GM12878 (cell line): Measurements from ENCODE around the gene SORBS2. TPM values are rescaled to one million over a fixed set of nuclear protein-coding genes. Genes with fewer than 3 reads are reported as not detected.

Experiments
- ATAC-seq: fragments of 200-7000 bp; cut with Tn5 transposase; 3 replicates; pipeline ENCODE4 v1.9.1; 2020; ENCODE audit warnings: mild to moderate bottlenecking, moderate library complexity
- BruUV-seq: library from RNA; stranded (reverse); fragments of 400-500 nt; replicated peaks from 2 replicates; lab custom pipeline; 2021; lab: Mats Ljungman, UMichigan
- CTCF ChIA-PET: fragments of 300-600 bp; sonication (Branson Sonifier 250); formaldehyde crosslinking; extraction: SDS; loops from one replicate; lab custom pipeline; 2021; ENCODE audit warnings: inconsistent platforms; lab: Yijun Ruan, JAX
- POLR2A ChIA-PET: fragments of 350-600 bp; formaldehyde crosslinking; extraction: SDS; loops from one replicate; lab custom pipeline; 2021; ENCODE audit warnings: inconsistent platforms; lab: Charles Lee
- RAD21 ChIA-PET: fragments of 300-600 bp; sonication (Branson Sonifier 250); formaldehyde crosslinking; loops from one replicate; lab custom pipeline; 2023; ENCODE audit warnings: antibody characterized with exemption; ENCODE audit not compliant: unreplicated experiment; lab: Charles Lee
- SMC1A ChIA-PET: fragments of 300-600 bp; sonication (Branson Sonifier 250); formaldehyde crosslinking; loops from one replicate; lab custom pipeline; 2023; ENCODE audit not compliant: unreplicated experiment, uncharacterized antibody; lab: Charles Lee
- DNase-seq: peaks from one replicate; pipeline ENCODE4 v3.0.0-alpha.2; 2011; ENCODE audit warnings: low read depth, low spot score
- FAIRE-seq: peaks from 3 replicates; lab custom pipeline; 2011; peaks lifted over from hg19 to GRCh38; lab: Jason Lieb, UNC
- H2AFZ ChIP-seq: 2 replicates; pipeline ENCODE4 v1.6.0; 2011; ENCODE audit warnings: low read depth, low read length, control low read depth; ENCODE audit not compliant: control insufficient read depth
- H3K27ac ChIP-seq: 2 replicates; pipeline ENCODE4 v1.5.1; 2011; ENCODE audit warnings: control low read depth; ENCODE audit not compliant: control insufficient read depth, insufficient read depth
- H3K27me3 ChIP-seq, 2 experiments: replicated peaks in 1 of 2; 2 replicates each; pipeline versions ENCODE4 v1.6.0 to v1.6.1; 2011; ENCODE audit warnings: low read length in 1 of 2; ENCODE audit not compliant: control insufficient read depth in 2 of 2, insufficient read depth in 2 of 2
- H3K36me3 ChIP-seq, 2 experiments: 2 replicates each; pipeline ENCODE4 v1.5.1; 2011; ENCODE audit warnings: low read length in 1 of 2; ENCODE audit not compliant: control insufficient read depth in 2 of 2, insufficient read depth in 2 of 2
- H3K4me1 ChIP-seq: 2 replicates; pipeline ENCODE4 v1.6.1; 2011; ENCODE audit warnings: mild to moderate bottlenecking, low read length, moderate library complexity, mixed read lengths; ENCODE audit not compliant: control insufficient read depth, insufficient read depth
- H3K4me2 ChIP-seq: 2 replicates; pipeline ENCODE4 v1.6.0; 2011; ENCODE audit warnings: control low read depth; ENCODE audit not compliant: control insufficient read depth, insufficient read depth
- H3K4me3 ChIP-seq: fragments of 200-600 bp; sonication (generic); 2 replicates; pipeline ENCODE4 v1.5.1; 2016
- H3K79me2 ChIP-seq: 2 replicates; pipeline ENCODE4 v1.6.0; 2011; ENCODE audit warnings: low read length; ENCODE audit not compliant: control insufficient read depth, insufficient read depth
- H3K9ac ChIP-seq: 2 replicates; pipeline ENCODE4 v1.8.0; 2011; ENCODE audit warnings: low read length, control low read depth, mixed read lengths; ENCODE audit not compliant: control insufficient read depth, insufficient read depth
- H3K9me3 ChIP-seq: replicated peaks from 3 replicates; pipeline ENCODE4 v1.5.1; 2011; ENCODE audit warnings: mild to moderate bottlenecking, low read length; ENCODE audit not compliant: control insufficient read depth, insufficient read depth
- H4K20me1 ChIP-seq: 2 replicates; pipeline ENCODE4 v1.6.0; 2011; ENCODE audit not compliant: control insufficient read depth, insufficient read depth
- CUX1 ChIP-seq: IDR thresholded peaks from 2 replicates; pipeline ENCODE4 v1.6.1; 2012; ENCODE audit warnings: improper control_type of control experiment, low read depth, low read length; ENCODE audit not compliant: insufficient replicate concordance
- IRF5 ChIP-seq: fragments of 450-650 bp; IDR thresholded peaks from 2 replicates; pipeline ENCODE4 v1.6.1; 2017; ENCODE audit warnings: borderline replicate concordance
- MAX ChIP-seq: IDR thresholded peaks from 2 replicates; pipeline ENCODE4 v1.6.1; 2012; ENCODE audit warnings: low read depth, low read length, improper control_type of control experiment
- RCOR1 ChIP-seq: conservative IDR thresholded peaks from 2 replicates; pipeline ENCODE4 v1.6.1; 2012; ENCODE audit warnings: low read depth, low read length, improper control_type of control experiment
- RUNX3 ChIP-seq: IDR thresholded peaks from 2 replicates; pipeline ENCODE4 v1.6.1; 2012; ENCODE audit warnings: low read length, inconsistent platforms
- WGBS: methylation state at CpG from one replicate; pipeline ENCODE4 v1.1.6; 2016; ENCODE audit warnings: low lambda C conversion rate; ENCODE audit not compliant: insufficient replicate concordance, insufficient coverage; ENCODE audit errors: missing lambda C conversion rate; 5-methylcytosine and 5-hydroxymethylcytosine counted together
- in situ Hi-C: fragments of 300-500 bp; cut with MboI; formaldehyde crosslinking; loops from 9 replicates; pipeline ENCODE4 v1.14.3; 2018; ENCODE audit warnings: mixed read lengths
- intact Hi-C: fragments of 100-400 bp; cut with micrococcal nuclease; formaldehyde crosslinking; loops from one replicate; pipeline ENCODE4 v1.14.2; 2022; ENCODE audit not compliant: unreplicated experiment
- polyA plus RNA-seq, 11 experiments: library from polyadenylated mRNA; depleted of rRNA in 4 of 11; unstranded in 6 of 11; stranded (reverse) in 5 of 11; fragments of >200 nt; fragmentation: Nextera tagmentation in 4 of 11; fragmentation: Illumina TruSeq in 1 of 11; extraction: Ambion mirVana in 4 of 11; extraction: Trizol in 1 of 11; gene quantifications; 1 replicate in 1 of 11; 2 replicates in 10 of 11; pipeline versions ENCODE4 v1.2.1 to v1.2.3, GENCODE V29; 2011 to 2016; ENCODE audit warnings: inconsistent platforms in 2 of 11, missing spikeins in 2 of 11, low read depth in 1 of 11
- total RNA-seq, 4 experiments: library from RNA; depleted of rRNA in 3 of 4; stranded (reverse); fragments of >200 nt in 3 of 4; fragmentation: Illumina TruSeq in 1 of 4; extraction: Trizol in 1 of 4; gene quantifications; 2 replicates each; pipeline versions ENCODE4 v1.2.1 to v1.2.3, GENCODE V29; 2013 to 2021

SORBS2 gene
- total and polyA plus RNA-seq, 10 of the 15 experiments (the other 5 are each of a cell fraction or from before 2014, with no cell fraction given): 0.06 to 3.0 (median 0.79) TPM

GRCh38 chr4:185800266-185800945 is 11.6 kb downstream of the SORBS2 start:
- no peak for ATAC-seq
- H3K27ac ChIP-seq: no peak overlapping the region
- POLR2A ChIA-PET: no interaction called here
- H3K4me3 ChIP-seq: no peak overlapping the region
- H3K4me2 ChIP-seq: no peak overlapping the region
- no peak for DNase-seq
- H3K36me3 ChIP-seq: no peaks in the 10 kb centered on the region
- no peaks in the 10 kb centered on the region for H3K79me2 ChIP-seq
- FAIRE-seq: no peak
- no peaks in the 10 kb centered on the region; the same call in 2 of the 3 replicates for H3K9me3 ChIP-seq
- SMC1A ChIA-PET: no interaction called here
- no peak overlapping the region for H2AFZ ChIP-seq
- H3K9ac ChIP-seq: no peak overlapping the region
- in situ Hi-C loops: no loop called here
- WGBS: 44% methylated on average over 7 of the region's 7 CpGs
- RAD21 ChIA-PET: no interaction called here
- no peak for TF ChIP-seq RUNX3
- no peak for TF ChIP-seq CUX1
- no peak for TF ChIP-seq RCOR1
- TF ChIP-seq IRF5: no peak
- no peak for TF ChIP-seq MAX
- intact Hi-C loops: no loop called here
- H3K4me1 ChIP-seq: no peaks in the 10 kb centered on the region
- no peaks in the 10 kb centered on the region for H4K20me1 ChIP-seq
- no TSS peak for BruUV-seq
- H3K27me3 ChIP-seq: no peaks in the 10 kb centered on the region
- CTCF ChIA-PET: no interaction called here
